Peyer's patch (tissue), 4 donors: ENCODE data around the gene ERC2.

ENCODE experiments used
- CTCF ChIP-seq, 6 experiments: fragments of 450-650 bp in 4 of 6; fragments of 200-600 bp in 2 of 6; sonication (generic) in 1 of 6; IDR thresholded peaks; one replicate each; pipeline ENCODE4 v1.5.1; 2017 to 2019; ENCODE audit warnings: antibody characterized with exemption in 6 of 6, mild to moderate bottlenecking in 3 of 6, moderate library complexity in 1 of 6
- POLR2A ChIP-seq, 2 donors: fragments of 450-650 bp; IDR thresholded peaks; one replicate each; pipeline ENCODE4 v1.5.1; 2017; ENCODE audit warnings: antibody characterized with exemption in 2 of 2, mild to moderate bottlenecking in 2 of 2, moderate library complexity in 2 of 2

GRCh38 chr3:55501905-55502304 lies 966.4 kb downstream of the ERC2 start:
- TF ChIP-seq POLR2A (IDR thresholded peaks at IDR 0.05) (no peak), CTCF (IDR thresholded peaks at IDR 0.05) (no peak)
